ENCODE results near the gene VPS26B. TPM values are rescaled to one million over a fixed set of nuclear protein-coding genes. Genes with fewer than 3 reads are reported as not detected.

VPS26B gene
- total and polyA plus RNA-seq, 9 of the 15 experiments (the other 6 are each of a cell fraction or from before 2014, with no cell fraction given), result 3.5 to 43.3 (median 27.4) TPM

DNA sequence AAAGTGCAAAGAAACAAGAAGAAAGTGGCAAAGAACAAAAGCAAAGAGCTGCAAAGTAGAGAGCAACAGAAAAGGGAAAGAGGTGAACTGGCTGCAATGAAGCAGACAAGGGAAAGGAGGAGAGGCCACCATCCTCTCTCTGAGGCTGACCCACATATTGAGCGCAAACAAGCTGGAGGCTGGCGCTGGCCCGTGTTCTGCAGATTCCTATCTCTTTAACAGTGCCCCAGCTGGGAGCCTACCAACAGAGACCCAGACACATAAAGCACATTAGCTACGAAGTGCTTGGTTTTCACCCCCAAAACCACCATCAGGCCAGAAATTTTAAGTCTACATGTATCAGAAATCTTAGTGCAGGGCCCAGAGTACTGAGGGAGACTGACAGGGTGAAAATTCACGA lies 18.3 kb upstream of the VPS26B start:
- no peaks in the 10 kb centered on the region; the same call in 2 of the 3 replicates for H3K79me2 ChIP-seq (ENCODE audit: control insufficient read depth, insufficient read depth, low read length)
- ChIA-PET CTCF (ENCODE audit: low intra/inter-chr PET ratio) (no interaction called here), POLR2A (no interaction called here)
- no peak for FAIRE-seq
- H3K4me1 ChIP-seq (replicated peaks in 1 of 2; ENCODE audit: control insufficient read depth in 2 of 2, insufficient read depth in 2 of 2, low read length in 2 of 2), result no peaks in the 10 kb centered on the region
- ATAC-seq, result no peak
- H3K4me3 ChIP-seq, result no peak overlapping the region
- no peaks in the 10 kb centered on the region for H3K27me3 ChIP-seq (ENCODE audit: control insufficient read depth in 2 of 2, insufficient read depth in 2 of 2, low read length in 2 of 2)
- TF ChIP-seq CTBP1 (IDR thresholded peaks at IDR 0.05; ENCODE audit: borderline replicate concordance) (no peak), MIER1 (IDR thresholded peaks at IDR 0.05; ENCODE audit: low read depth) (no peak), HDAC1 (IDR thresholded peaks at IDR 0.05) (no peak), CXXC5 (CRISPR knock-in tag; IDR thresholded peaks at IDR 0.05) (no peak), ZBTB8A (IDR thresholded peaks at IDR 0.05; ENCODE audit: partially characterized antibody) (no peak), HDAC3 (IDR thresholded peaks at IDR 0.05; ENCODE audit: borderline replicate concordance, partially characterized antibody) (no peak), PTTG1 (tag; IDR thresholded peaks at IDR 0.05; ENCODE audit: low read depth) (no peak), SOX6 (IDR thresholded peaks at IDR 0.05) (no peak), FOXA3 (CRISPR knock-in tag; conservative IDR thresholded peaks at IDR 0.05 in 1 of 2, IDR thresholded peaks at IDR 0.05 in 1 of 2) (no peak), ZFPM2 (CRISPR knock-in tag; IDR thresholded peaks at IDR 0.05) (no peak), KLF6 (CRISPR knock-in tag; IDR thresholded peaks at IDR 0.05; ENCODE audit: borderline replicate concordance) (no peak), HDAC6 (IDR thresholded peaks at IDR 0.05; ENCODE audit: low read depth, low read length) (no peak), NFIX (CRISPR knock-in tag; IDR thresholded peaks at IDR 0.05; ENCODE audit: low read depth) (no peak), POLR3G (IDR thresholded peaks at IDR 0.05; ENCODE audit: extremely low read depth, insufficient read length, insufficient replicate concordance) (no peak), SNIP1 (IDR thresholded peaks at IDR 0.05; ENCODE audit: low read depth) (no peak)
- TF ChIP-seq, protein P1, sequence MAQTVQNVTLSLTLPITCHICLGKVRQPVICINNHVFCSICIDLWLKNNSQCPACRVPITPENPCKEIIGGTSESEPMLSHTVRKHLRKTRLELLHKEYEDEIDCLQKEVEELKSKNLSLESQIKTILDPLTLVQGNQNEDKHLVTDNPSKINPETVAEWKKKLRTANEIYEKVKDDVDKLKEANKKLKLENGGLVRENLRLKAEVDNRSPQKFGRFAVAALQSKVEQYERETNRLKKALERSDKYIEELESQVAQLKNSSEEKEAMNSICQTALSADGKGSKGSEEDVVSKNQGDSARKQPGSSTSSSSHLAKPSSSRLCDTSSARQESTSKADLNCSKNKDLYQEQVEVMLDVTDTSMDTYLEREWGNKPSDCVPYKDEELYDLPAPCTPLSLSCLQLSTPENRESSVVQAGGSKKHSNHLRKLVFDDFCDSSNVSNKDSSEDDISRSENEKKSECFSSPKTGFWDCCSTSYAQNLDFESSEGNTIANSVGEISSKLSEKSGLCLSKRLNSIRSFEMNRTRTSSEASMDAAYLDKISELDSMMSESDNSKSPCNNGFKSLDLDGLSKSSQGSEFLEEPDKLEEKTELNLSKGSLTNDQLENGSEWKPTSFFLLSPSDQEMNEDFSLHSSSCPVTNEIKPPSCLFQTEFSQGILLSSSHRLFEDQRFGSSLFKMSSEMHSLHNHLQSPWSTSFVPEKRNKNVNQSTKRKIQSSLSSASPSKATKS (CRISPR knock-in tag; IDR thresholded peaks at IDR 0.05), result no peak
- TF ChIP-seq, protein P2, sequence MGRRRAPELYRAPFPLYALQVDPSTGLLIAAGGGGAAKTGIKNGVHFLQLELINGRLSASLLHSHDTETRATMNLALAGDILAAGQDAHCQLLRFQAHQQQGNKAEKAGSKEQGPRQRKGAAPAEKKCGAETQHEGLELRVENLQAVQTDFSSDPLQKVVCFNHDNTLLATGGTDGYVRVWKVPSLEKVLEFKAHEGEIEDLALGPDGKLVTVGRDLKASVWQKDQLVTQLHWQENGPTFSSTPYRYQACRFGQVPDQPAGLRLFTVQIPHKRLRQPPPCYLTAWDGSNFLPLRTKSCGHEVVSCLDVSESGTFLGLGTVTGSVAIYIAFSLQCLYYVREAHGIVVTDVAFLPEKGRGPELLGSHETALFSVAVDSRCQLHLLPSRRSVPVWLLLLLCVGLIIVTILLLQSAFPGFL (CRISPR knock-in tag; IDR thresholded peaks at IDR 0.05), result no peak
- no peak for DNase-seq (ENCODE audit: extremely low read depth in 1 of 4, low spot score in 3 of 4)
- intact Hi-C loops (cut with micrococcal nuclease), result loop anchor here (2.0 kb wide), 2 partner anchors 39 to 47 kb away; partner anchors contain the start of genes ACAD8 and THYN1
- in situ Hi-C loops (cut with MboI), result no loop called here
- H3K9ac ChIP-seq (ENCODE audit: insufficient read depth in 1 of 2, low read depth in 2 of 2, low read length in 2 of 2), result no peak overlapping the region
- no peaks in the 10 kb centered on the region for H3K9me3 ChIP-seq (replicated peaks; ENCODE audit: control insufficient read depth, insufficient read depth, low read depth, low read length)
- no peak overlapping the region for H3K27ac ChIP-seq (ENCODE audit: extremely low read depth, low read depth, low read length)
- peaks cover 97% of the 10 kb centered on the region for H3K36me3 ChIP-seq (ENCODE audit: control insufficient read depth, insufficient read depth, low read length)
- H3K4me2 ChIP-seq (ENCODE audit: insufficient read depth, low read length), result no peak overlapping the region
- no peaks in the 10 kb centered on the region for H3K9me1 ChIP-seq (ENCODE audit: control insufficient read depth, insufficient read depth, low read length)
- no TSS peak for BruUV-seq (replicated peaks)
- no peak overlapping the region for H2AFZ ChIP-seq (ENCODE audit: low read depth, low read length)
- no peaks in the 10 kb centered on the region for H4K20me1 ChIP-seq (replicated peaks; ENCODE audit: control insufficient read depth, insufficient read depth, low read length)
- WGBS (ENCODE audit: insufficient coverage, low coverage, missing lambda C conversion rate), result 83% methylated on average over 4 of the region's 5 CpGs

Measured in K562 (cell line).